ENCODE data around the gene P4HA3.
A peak's percentile ranks its signal among the peaks of the same experiment; 100 is the strongest.

The P4HA3 gene

GRCh38 chr11:74297484-74297883 lies 14.0 kb downstream of the P4HA3 start (continued):
- TF ChIP-seq TSHZ2 (CRISPR knock-in tag; IDR thresholded peaks at IDR 0.05), result no peak
- TF ChIP-seq ARNTL (CRISPR knock-in tag; IDR thresholded peaks at IDR 0.05; ENCODE audit: borderline replicate concordance, low read depth), result no peak

GRCh38 chr11:74288911-74289310 lies 22.5 kb downstream of the P4HA3 start:
- peak; percentile 22; the same call in 1 of the 2 replicates for TF ChIP-seq ISL1 (CRISPR knock-in tag; IDR thresholded peaks at IDR 0.05)
- no peak for TF ChIP-seq ARNTL (CRISPR knock-in tag; IDR thresholded peaks at IDR 0.05; ENCODE audit: borderline replicate concordance, low read depth)

DNA sequence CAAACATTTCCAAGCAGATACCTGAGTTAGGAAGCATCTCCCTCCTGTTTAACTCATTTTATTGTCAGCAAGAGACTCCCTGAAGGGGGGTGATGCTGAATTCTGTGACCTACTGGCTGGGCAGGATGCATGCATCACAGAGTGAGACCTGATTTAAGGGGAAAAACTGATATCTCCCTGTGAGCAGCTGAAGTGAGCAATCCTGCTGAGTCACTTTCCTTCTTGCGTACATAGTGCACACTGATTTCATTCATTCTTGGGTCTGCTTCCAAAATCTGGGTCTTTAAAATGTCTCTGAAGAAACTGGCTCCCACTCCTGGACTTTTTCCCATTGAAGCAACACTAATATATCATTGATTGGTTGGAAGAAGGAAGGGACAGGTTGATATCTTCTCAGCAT lies 23.3 kb downstream of the P4HA3 start:
- TF ChIP-seq TOX (CRISPR knock-in tag; IDR thresholded peaks at IDR 0.05; ENCODE audit: borderline replicate concordance), result peak; percentile 36; the same call in 1 of the 2 replicates
- TF ChIP-seq PPARA (CRISPR knock-in tag; IDR thresholded peaks at IDR 0.05; ENCODE audit: borderline replicate concordance), result no peak
- ATAC-seq, result peak; percentile 96

More at GRCh38 chr11:74288911-74289310, 22.5 kb downstream of the P4HA3 start:
- no peak for ATAC-seq

DNA sequence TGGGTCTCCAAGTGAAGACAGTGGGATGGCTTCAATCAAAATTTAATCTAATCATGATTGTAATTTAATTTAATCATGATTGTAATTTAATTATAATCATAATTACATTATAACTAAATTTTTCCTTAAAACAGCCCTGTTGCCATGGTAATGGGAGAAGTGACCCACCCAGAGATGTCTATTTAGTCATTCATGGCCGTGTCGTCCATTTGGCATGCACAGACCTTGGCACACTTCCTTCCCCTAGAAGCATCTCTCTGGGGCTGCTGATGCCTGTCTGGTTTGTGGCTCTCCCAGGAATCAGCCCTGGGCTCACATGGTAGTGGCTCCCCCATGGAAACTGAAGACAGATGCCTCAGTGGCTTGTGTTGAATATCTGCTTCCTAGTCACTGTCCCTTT lies 27.0 kb downstream of the P4HA3 start:
- no peak for ATAC-seq
- TF ChIP-seq BACH2 (CRISPR knock-in tag; IDR thresholded peaks at IDR 0.05; ENCODE audit: borderline replicate concordance) (no peak), RARB (CRISPR knock-in tag; IDR thresholded peaks at IDR 0.05) (no peak), ISL1 (CRISPR knock-in tag; IDR thresholded peaks at IDR 0.05) (no peak), ESRRG (CRISPR knock-in tag; IDR thresholded peaks at IDR 0.05) (no peak), POU6F1 (CRISPR knock-in tag; IDR thresholded peaks at IDR 0.05; ENCODE audit: borderline replicate concordance, low read depth) (no peak)

GRCh38 chr11:74283580-74284180 lies 27.8 kb downstream of the P4HA3 start:
- TF ChIP-seq TSHZ2 (CRISPR knock-in tag; IDR thresholded peaks at IDR 0.05), result no peak
- TF ChIP-seq CSDC2 (CRISPR knock-in tag; IDR thresholded peaks at IDR 0.05), result no peak
- TF ChIP-seq ZNF565 (CRISPR knock-in tag; conservative IDR thresholded peaks at IDR 0.05; ENCODE audit: low read depth), result no peak
- no peak for TF ChIP-seq TCF4 (CRISPR knock-in tag; IDR thresholded peaks at IDR 0.05; ENCODE audit: borderline replicate concordance)
- no peak for TF ChIP-seq ZNF8 (CRISPR knock-in tag; IDR thresholded peaks at IDR 0.05)
- no peak for TF ChIP-seq RARB (CRISPR knock-in tag; IDR thresholded peaks at IDR 0.05)
- no peak for TF ChIP-seq ARNTL (CRISPR knock-in tag; IDR thresholded peaks at IDR 0.05; ENCODE audit: borderline replicate concordance, low read depth)
- TF ChIP-seq BACH2 (CRISPR knock-in tag; IDR thresholded peaks at IDR 0.05; ENCODE audit: borderline replicate concordance), result no peak
- TF ChIP-seq TOX (CRISPR knock-in tag; IDR thresholded peaks at IDR 0.05; ENCODE audit: borderline replicate concordance), result no peak
- no peak for ATAC-seq

GRCh38 chr11:74282914-74283371 lies 28.5 kb downstream of the P4HA3 start:
- TF ChIP-seq OSR1 (CRISPR knock-in tag; IDR thresholded peaks at IDR 0.05), result no peak
- TF ChIP-seq, protein P1, sequence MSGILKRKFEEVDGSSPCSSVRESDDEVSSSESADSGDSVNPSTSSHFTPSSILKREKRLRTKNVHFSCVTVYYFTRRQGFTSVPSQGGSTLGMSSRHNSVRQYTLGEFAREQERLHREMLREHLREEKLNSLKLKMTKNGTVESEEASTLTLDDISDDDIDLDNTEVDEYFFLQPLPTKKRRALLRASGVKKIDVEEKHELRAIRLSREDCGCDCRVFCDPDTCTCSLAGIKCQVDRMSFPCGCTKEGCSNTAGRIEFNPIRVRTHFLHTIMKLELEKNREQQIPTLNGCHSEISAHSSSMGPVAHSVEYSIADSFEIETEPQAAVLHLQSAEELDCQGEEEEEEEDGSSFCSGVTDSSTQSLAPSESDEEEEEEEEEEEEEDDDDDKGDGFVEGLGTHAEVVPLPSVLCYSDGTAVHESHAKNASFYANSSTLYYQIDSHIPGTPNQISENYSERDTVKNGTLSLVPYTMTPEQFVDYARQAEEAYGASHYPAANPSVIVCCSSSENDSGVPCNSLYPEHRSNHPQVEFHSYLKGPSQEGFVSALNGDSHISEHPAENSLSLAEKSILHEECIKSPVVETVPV (CRISPR knock-in tag; IDR thresholded peaks at IDR 0.05), result no peak
- ATAC-seq, result no peak
